Measurements from ENCODE around the gene CGB3.

- TF ChIP-seq CTCF (IDR thresholded peaks at IDR 0.05), result no peak
- TF ChIP-seq EP300 (IDR thresholded peaks at IDR 0.05), result no peak
- TF ChIP-seq POLR2A (IDR thresholded peaks at IDR 0.05), result peak; percentile 29 to 58
Measured at GRCh38 chr19:48991873-48992580, 32.1 kb downstream of the CGB3 start.
